ENCODE data around the gene MMEL1. TPM values are rescaled to one million over a fixed set of nuclear protein-coding genes. Genes with fewer than 3 reads are reported as not detected.
A peak's percentile ranks its signal among the peaks of the same experiment; 100 is the strongest.

Gene MMEL1
- total and polyA plus RNA-seq, 2 of the 13 experiments (the other 11 are each of a cell fraction or from before 2014, with no cell fraction given): 0.48 TPM; not detected in 1

DNA sequence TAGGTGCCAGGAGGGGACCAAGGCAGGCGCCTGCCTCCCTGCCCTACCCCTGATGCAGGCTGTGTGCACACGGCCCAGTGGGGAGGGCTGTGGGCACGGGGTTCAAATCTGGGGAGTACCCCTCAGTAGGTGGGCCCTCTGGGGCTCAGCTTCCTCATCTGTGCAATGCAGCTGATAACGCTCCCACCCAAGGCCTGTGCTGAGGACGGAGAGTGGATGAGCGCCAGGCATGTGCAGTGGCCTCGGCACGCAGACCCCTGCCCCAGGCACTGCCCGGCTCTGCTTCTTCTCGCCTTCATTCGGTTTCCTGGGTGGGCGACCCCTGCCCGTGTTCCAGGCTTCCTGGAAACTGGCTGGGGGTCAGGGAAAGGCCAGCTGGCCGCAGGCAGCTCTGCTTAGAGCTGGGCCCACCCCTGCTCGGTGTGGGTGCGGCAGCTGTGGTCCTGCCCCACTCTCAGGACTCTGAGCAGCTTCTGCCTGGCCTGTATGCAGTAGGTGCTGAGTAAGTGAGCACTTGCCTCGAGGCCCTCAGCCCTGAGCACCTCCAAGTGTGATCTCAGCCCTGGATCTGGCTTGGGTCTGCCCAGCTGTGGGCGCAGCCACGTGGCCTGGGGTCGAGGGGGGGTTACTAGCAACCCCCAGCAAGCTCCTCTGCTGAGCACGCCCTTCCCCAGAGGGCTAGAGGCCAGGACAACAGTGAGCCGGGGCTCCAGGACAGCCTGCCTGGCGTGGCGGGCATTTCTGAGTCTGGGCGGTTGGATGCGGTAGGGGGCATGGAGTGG lies 88.5 kb downstream of the MMEL1 start (continued):
- TF ChIP-seq ZNF496 (CRISPR knock-in tag; IDR thresholded peaks at IDR 0.05; ENCODE audit: insufficient replicate concordance) (no peak), ZNF543 (CRISPR knock-in tag; IDR thresholded peaks at IDR 0.05) (no peak; the same call in none of the 2 replicates), HIVEP1 (CRISPR knock-in tag; IDR thresholded peaks at IDR 0.05) (0 out of 2 replicates have a peak, but pooled peaks have one; percentile 14), ZKSCAN8 (CRISPR knock-in tag; IDR thresholded peaks at IDR 0.05; ENCODE audit: borderline replicate concordance) (peak; percentile 89), ZNF468 (CRISPR knock-in tag; IDR thresholded peaks at IDR 0.05) (0 out of 2 replicates have a peak, but pooled peaks have one; percentile 44), SP4 (CRISPR knock-in tag; IDR thresholded peaks at IDR 0.05) (0 out of 2 replicates have a peak, but pooled peaks have one; percentile 16), MAX (IDR thresholded peaks at IDR 0.05) (peak; percentile 54), PATZ1 (CRISPR knock-in tag; IDR thresholded peaks at IDR 0.05) (peak; percentile 76), PITX1 (CRISPR knock-in tag; IDR thresholded peaks at IDR 0.05) (peak; percentile 45; the same call in 1 of the 2 replicates), TFAP4 (IDR thresholded peaks at IDR 0.05; ENCODE audit: borderline replicate concordance, low read depth) (peak; percentile 12; the same call in 1 of the 2 replicates), ZBTB4 (CRISPR knock-in tag; IDR thresholded peaks at IDR 0.05; ENCODE audit: borderline replicate concordance) (no peak), ZFX (CRISPR knock-in tag; IDR thresholded peaks at IDR 0.05; ENCODE audit: low read depth) (peak; percentile 41), RXRA (CRISPR knock-in tag; IDR thresholded peaks at IDR 0.05) (0 out of 2 replicates have a peak, but pooled peaks have one; percentile 7), KLF6 (CRISPR knock-in tag; IDR thresholded peaks at IDR 0.05) (no peak)
- TF ChIP-seq, protein P1, sequence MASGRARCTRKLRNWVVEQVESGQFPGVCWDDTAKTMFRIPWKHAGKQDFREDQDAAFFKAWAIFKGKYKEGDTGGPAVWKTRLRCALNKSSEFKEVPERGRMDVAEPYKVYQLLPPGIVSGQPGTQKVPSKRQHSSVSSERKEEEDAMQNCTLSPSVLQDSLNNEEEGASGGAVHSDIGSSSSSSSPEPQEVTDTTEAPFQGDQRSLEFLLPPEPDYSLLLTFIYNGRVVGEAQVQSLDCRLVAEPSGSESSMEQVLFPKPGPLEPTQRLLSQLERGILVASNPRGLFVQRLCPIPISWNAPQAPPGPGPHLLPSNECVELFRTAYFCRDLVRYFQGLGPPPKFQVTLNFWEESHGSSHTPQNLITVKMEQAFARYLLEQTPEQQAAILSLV (CRISPR knock-in tag; IDR thresholded peaks at IDR 0.05; ENCODE audit: borderline replicate concordance): no peak
- TF ChIP-seq, protein P2, sequence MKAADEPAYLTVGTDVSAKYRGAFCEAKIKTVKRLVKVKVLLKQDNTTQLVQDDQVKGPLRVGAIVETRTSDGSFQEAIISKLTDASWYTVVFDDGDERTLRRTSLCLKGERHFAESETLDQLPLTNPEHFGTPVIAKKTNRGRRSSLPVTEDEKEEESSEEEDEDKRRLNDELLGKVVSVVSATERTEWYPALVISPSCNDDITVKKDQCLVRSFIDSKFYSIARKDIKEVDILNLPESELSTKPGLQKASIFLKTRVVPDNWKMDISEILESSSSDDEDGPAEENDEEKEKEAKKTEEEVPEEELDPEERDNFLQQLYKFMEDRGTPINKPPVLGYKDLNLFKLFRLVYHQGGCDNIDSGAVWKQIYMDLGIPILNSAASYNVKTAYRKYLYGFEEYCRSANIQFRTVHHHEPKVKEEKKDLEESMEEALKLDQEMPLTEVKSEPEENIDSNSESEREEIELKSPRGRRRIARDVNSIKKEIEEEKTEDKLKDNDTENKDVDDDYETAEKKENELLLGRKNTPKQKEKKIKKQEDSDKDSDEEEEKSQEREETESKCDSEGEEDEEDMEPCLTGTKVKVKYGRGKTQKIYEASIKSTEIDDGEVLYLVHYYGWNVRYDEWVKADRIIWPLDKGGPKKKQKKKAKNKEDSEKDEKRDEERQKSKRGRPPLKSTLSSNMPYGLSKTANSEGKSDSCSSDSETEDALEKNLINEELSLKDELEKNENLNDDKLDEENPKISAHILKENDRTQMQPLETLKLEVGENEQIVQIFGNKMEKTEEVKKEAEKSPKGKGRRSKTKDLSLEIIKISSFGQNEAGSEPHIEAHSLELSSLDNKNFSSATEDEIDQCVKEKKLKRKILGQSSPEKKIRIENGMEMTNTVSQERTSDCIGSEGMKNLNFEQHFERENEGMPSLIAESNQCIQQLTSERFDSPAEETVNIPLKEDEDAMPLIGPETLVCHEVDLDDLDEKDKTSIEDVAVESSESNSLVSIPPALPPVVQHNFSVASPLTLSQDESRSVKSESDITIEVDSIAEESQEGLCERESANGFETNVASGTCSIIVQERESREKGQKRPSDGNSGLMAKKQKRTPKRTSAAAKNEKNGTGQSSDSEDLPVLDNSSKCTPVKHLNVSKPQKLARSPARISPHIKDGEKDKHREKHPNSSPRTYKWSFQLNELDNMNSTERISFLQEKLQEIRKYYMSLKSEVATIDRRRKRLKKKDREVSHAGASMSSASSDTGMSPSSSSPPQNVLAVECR (CRISPR knock-in tag; IDR thresholded peaks at IDR 0.05; ENCODE audit: borderline replicate concordance): peak; percentile 4; the same call in 1 of the 2 replicates

Measured in HepG2 (cell line).